Fibroblast of peridontal ligament (primary cell): ENCODE results near the gene TMUB1.

Experiments used
- DNase-seq: peaks from one replicate; pipeline ENCODE4 v3.0.0-alpha.2; 2010; ENCODE audit errors: extremely low read depth

Gene TMUB1

GRCh38 chr7:151085691-151086620 is 2.7 kb upstream of the TMUB1 start, which contains the start of gene AGAP3:
AGAP3 (plus strand) TSS chr7:151086475; CDS start chr7:151086742, 267 bp downstream.
- DNase-seq: peak; percentile 55

GRCh38 chr7:151085329-151085690 is 2.0 kb upstream of the TMUB1 start:
- DNase-seq: no peak

- no peak for DNase-seq
Measured at GRCh38 chr7:151083824-151084160, 499 bp upstream of the TMUB1 start.

GRCh38 chr7:151082141-151083070 is 887 bp downstream of the TMUB1 start:
- no peak for DNase-seq

GRCh38 chr7:151081170-151082101 is 1.9 kb downstream of the TMUB1 start:
- no peak for DNase-seq

- DNase-seq: peak; percentile 84
Measured at GRCh38 chr7:151080522-151081169, 2.6 kb downstream of the TMUB1 start, which contains the start of gene FASTK. FASTK (minus strand) TSS chr7:151080809; CDS start chr7:151080766, 43 bp downstream.

GRCh38 chr7:151080067-151080521 is 3.2 kb downstream of the TMUB1 start:
- peak; percentile 32 for DNase-seq

GRCh38 chr7:151079199-151079910 is 3.9 kb downstream of the TMUB1 start:
- no peak for DNase-seq

- no peak for DNase-seq
Measured at GRCh38 chr7:151078233-151079040, 4.9 kb downstream of the TMUB1 start.

GRCh38 chr7:151077705-151078232 is 5.5 kb downstream of the TMUB1 start:
- no peak for DNase-seq

GRCh38 chr7:151076863-151077704 is 6.2 kb downstream of the TMUB1 start:
- no peak for DNase-seq

- DNase-seq: no peak
Measured at GRCh38 chr7:151075978-151076426, 7.3 kb downstream of the TMUB1 start.

GRCh38 chr7:151075662-151075971 is 7.7 kb downstream of the TMUB1 start:
- no peak for DNase-seq

GRCh38 chr7:151074817-151075661 is 8.3 kb downstream of the TMUB1 start:
- DNase-seq: no peak

- no peak for DNase-seq
Measured at GRCh38 chr7:151073990-151074389, 9.3 kb downstream of the TMUB1 start.

- DNase-seq: no peak
Measured at GRCh38 chr7:151071032-151071866, 12.0 kb downstream of the TMUB1 start.
